ENCODE data around the gene SH2D4B. TPM values are rescaled to one million over a fixed set of nuclear protein-coding genes. Genes with fewer than 3 reads are reported as not detected.

Gene SH2D4B
- total and polyA plus RNA-seq, 10 of the 15 experiments (the other 5 are each of a cell fraction or from before 2014, with no cell fraction given): 0.04 to 0.21 (median 0.13) TPM; not detected in 5

DNA sequence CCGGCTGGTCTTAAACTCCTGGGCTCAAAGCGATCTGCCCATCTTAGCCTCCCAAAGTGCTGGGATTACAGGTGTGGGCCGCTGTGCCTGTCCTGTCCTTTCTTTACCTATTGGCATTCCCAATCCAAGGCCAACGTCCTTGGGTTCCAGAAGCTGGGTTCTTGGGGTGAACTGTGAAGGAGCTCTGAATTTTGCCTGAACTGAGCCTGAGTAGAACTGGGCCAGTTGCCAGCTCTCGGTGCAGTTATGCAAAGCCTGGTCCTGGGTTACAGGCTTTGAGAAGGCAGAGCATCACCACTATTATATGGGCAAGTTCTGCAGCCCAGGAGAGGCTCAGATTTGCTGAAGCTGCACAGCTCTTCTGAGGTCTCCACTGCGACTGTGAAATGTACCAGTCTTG, 24.6 kb upstream of the SH2D4B start:
- CTCF ChIA-PET: interaction anchor here (1.0 to 21.6 kb wide), 3 partner anchors 8 to 130 kb away, joined by 4 to 852 read pairs (median 20); partner anchors contain the start of gene TSPAN14
- H3K27me3 ChIP-seq (replicated peaks in 1 of 2; ENCODE audit: control insufficient read depth in 2 of 2, insufficient read depth in 2 of 2, low read length in 1 of 2): no peaks in the 10 kb centered on the region
- no peaks in the 10 kb centered on the region for H4K20me1 ChIP-seq (ENCODE audit: control insufficient read depth, insufficient read depth)
- H2AFZ ChIP-seq (ENCODE audit: control insufficient read depth, low read depth, low read length): no peak overlapping the region
- H3K4me2 ChIP-seq (ENCODE audit: control insufficient read depth, insufficient read depth): no peak overlapping the region
- H3K27ac ChIP-seq (ENCODE audit: control insufficient read depth, insufficient read depth): no peak overlapping the region
- no peaks in the 10 kb centered on the region for H3K79me2 ChIP-seq (ENCODE audit: control insufficient read depth, insufficient read depth, low read length)
- H3K4me1 ChIP-seq (ENCODE audit: control insufficient read depth, insufficient read depth, low read length): peaks cover 5% of the 10 kb centered on the region; the same call in 1 of the 2 replicates
- RAD21 ChIA-PET (ENCODE audit: unreplicated experiment): interaction anchor here (0.7 to 1.0 kb wide), 2 partner anchors 9 to 68 kb away, joined by 3 read pairs; no protein-coding TSS in a partner anchor
- H3K9ac ChIP-seq (ENCODE audit: control insufficient read depth, insufficient read depth, low read length): no peak overlapping the region
- no peaks in the 10 kb centered on the region for H3K9me3 ChIP-seq (replicated peaks; ENCODE audit: control insufficient read depth, insufficient read depth, low read length)
- ATAC-seq (no peak), DNase-seq (ENCODE audit: low read depth, low spot score) (no peak), FAIRE-seq (no peak)
- intact Hi-C loops (cut with micrococcal nuclease; ENCODE audit: unreplicated experiment) (no loop called here), in situ Hi-C loops (cut with MboI) (no loop called here)
- SMC1A ChIA-PET (ENCODE audit: uncharacterized antibody, unreplicated experiment): interaction anchor here (1.1 to 21.2 kb wide), 2 partner anchors 9 to 55 kb away, joined by 3 to 1038 read pairs; partner anchors contain the start of gene TSPAN14
- H3K36me3 ChIP-seq (ENCODE audit: control insufficient read depth in 2 of 2, insufficient read depth in 2 of 2, low read length in 1 of 2): peaks cover 19 to 28% of the 10 kb centered on the region in 2 experiments; a peak in 3 of 4 replicates
- TF ChIP-seq POU2F2 (IDR thresholded peaks at IDR 0.05; ENCODE audit: borderline replicate concordance, low read depth, low read length) (no peak), WRNIP1 (IDR thresholded peaks at IDR 0.05; ENCODE audit: borderline replicate concordance, low read depth, low read length) (no peak), EGR1 (IDR thresholded peaks at IDR 0.05; ENCODE audit: borderline replicate concordance in 1 of 2, low read depth in 2 of 2, low read length in 2 of 2) (no peak), HDAC6 (IDR thresholded peaks at IDR 0.05; ENCODE audit: unreplicated experiment) (no peak), SIN3A (IDR thresholded peaks at IDR 0.05; ENCODE audit: low read depth, low read length) (no peak), TARDBP (IDR thresholded peaks at IDR 0.05; ENCODE audit: borderline replicate concordance) (no peak), IKZF2 (IDR thresholded peaks at IDR 0.05) (no peak), SIX5 (IDR thresholded peaks at IDR 0.05; ENCODE audit: low read depth, low read length, severe bottlenecking) (no peak)
- TF ChIP-seq, protein P1, sequence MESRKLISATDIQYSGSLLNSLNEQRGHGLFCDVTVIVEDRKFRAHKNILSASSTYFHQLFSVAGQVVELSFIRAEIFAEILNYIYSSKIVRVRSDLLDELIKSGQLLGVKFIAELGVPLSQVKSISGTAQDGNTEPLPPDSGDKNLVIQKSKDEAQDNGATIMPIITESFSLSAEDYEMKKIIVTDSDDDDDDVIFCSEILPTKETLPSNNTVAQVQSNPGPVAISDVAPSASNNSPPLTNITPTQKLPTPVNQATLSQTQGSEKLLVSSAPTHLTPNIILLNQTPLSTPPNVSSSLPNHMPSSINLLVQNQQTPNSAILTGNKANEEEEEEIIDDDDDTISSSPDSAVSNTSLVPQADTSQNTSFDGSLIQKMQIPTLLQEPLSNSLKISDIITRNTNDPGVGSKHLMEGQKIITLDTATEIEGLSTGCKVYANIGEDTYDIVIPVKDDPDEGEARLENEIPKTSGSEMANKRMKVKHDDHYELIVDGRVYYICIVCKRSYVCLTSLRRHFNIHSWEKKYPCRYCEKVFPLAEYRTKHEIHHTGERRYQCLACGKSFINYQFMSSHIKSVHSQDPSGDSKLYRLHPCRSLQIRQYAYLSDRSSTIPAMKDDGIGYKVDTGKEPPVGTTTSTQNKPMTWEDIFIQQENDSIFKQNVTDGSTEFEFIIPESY (IDR thresholded peaks at IDR 0.05): no peak
- WGBS (ENCODE audit: insufficient coverage, insufficient replicate concordance, low lambda C conversion rate, missing lambda C conversion rate): 90% methylated on average over 6 of the region's 6 CpGs
- H3K4me3 ChIP-seq: no peak overlapping the region
- POLR2A ChIA-PET: interaction anchor here (0.6 to 1.3 kb wide), 2 partner anchors 8 to 137 kb away, joined by 3 to 4 read pairs; no protein-coding TSS in a partner anchor
- no TSS peak for BruUV-seq (replicated peaks)
